K562 (cell line): ENCODE results near the gene SYNE1.

Experiments used
- BACH1 ChIP-seq: fragments of 200-800 bp; sonication (Bioruptor generic); IDR thresholded peaks from 2 replicates; pipeline ENCODE4 v1.6.1; 2016; ENCODE audit warnings: missing genetic modification characterization, missing compliant biosample characterization
- CTCF ChIP-seq, 3 experiments: IDR thresholded peaks in 2 of 3; conservative IDR thresholded peaks in 1 of 3; 2 replicates each; pipeline ENCODE4 v1.5.1; 2011 to 2012; ENCODE audit warnings: low read length in 3 of 3, mild to moderate bottlenecking in 3 of 3, control low read depth in 2 of 3, improper control_type of control experiment in 1 of 3, inconsistent platforms in 1 of 3, low read depth in 1 of 3, mixed read lengths in 1 of 3, moderate library complexity in 1 of 3; ENCODE audit not compliant: insufficient read depth in 2 of 3
- ETV5 ChIP-seq: sonication (generic); formaldehyde crosslinking; IDR thresholded peaks from 2 replicates; pipeline ENCODE4 v1.4.0; 2020; ENCODE audit warnings: low read depth, mild to moderate bottlenecking, missing genetic modification reagents
- SIN3A ChIP-seq, 2 experiments: fragments of 150-350 bp in 1 of 2; IDR thresholded peaks; 2 replicates each; pipeline ENCODE4 v1.6.1; 2011 to 2016; ENCODE audit warnings: borderline replicate concordance in 2 of 2, low read depth in 2 of 2, low read length in 2 of 2, mild to moderate bottlenecking in 2 of 2, moderate library complexity in 2 of 2; ENCODE audit not compliant: control insufficient read depth in 1 of 2
- SMC3 ChIP-seq: conservative IDR thresholded peaks from 2 replicates; pipeline ENCODE4 v1.6.1; 2011; ENCODE audit warnings: low read depth, low read length, improper control_type of control experiment; ENCODE audit not compliant: insufficient read depth
- SP1 ChIP-seq: sonication (generic); formaldehyde crosslinking; IDR thresholded peaks from 2 replicates; pipeline ENCODE4 v1.8.1; 2022; ENCODE audit warnings: mild to moderate bottlenecking, missing genetic modification reagents
- ZBTB9 ChIP-seq: fragments of 450-650 bp; formaldehyde crosslinking; IDR thresholded peaks from 2 replicates; pipeline ENCODE4 v1.4.0; 2020; ENCODE audit warnings: mild to moderate bottlenecking, moderate library complexity
- ZNF121 ChIP-seq: sonication (generic); formaldehyde crosslinking; conservative IDR thresholded peaks from 2 replicates; pipeline ENCODE4 v1.8.0; 2022; ENCODE audit warnings: missing genetic modification reagents
- ZNF274 ChIP-seq: IDR thresholded peaks from 2 replicates; pipeline ENCODE4 v1.6.1; 2011; ENCODE audit warnings: low read depth, mild to moderate bottlenecking, low read length, moderate library complexity, borderline replicate concordance
- ZNF512 ChIP-seq: IDR thresholded peaks from 2 replicates; pipeline ENCODE4 v1.6.1; 2016; ENCODE audit warnings: missing genetic modification characterization, missing compliant biosample characterization

- no peak for TF ChIP-seq BACH1
- no peak for TF ChIP-seq ZNF512
- no peak for TF ChIP-seq CTCF (IDR thresholded peaks at IDR 0.05 in 2 of 3, conservative IDR thresholded peaks at IDR 0.05 in 1 of 3; ENCODE audit: insufficient read depth in 2 of 3, low read depth in 1 of 3, low read length in 3 of 3)
- no peak for TF ChIP-seq ETV5 (CRISPR knock-in tag)
- no peak for TF ChIP-seq ZBTB9 (CRISPR knock-in tag)
- TF ChIP-seq SMC3, result no peak
- no peak for TF ChIP-seq ZNF274
- TF ChIP-seq SP1 (CRISPR knock-in tag), result no peak
- TF ChIP-seq ZNF121 (CRISPR knock-in tag), result no peak
- TF ChIP-seq SIN3A (IDR thresholded peaks at IDR 0.05; ENCODE audit: borderline replicate concordance in 2 of 2, control insufficient read depth in 1 of 2, low read depth in 2 of 2, low read length in 2 of 2), result no peak
These were observed 32.7 kb upstream of the SYNE1 start for GRCh38 chr6:152669895-152670294.
